ENCODE measurements around the gene ALDH1B1. TPM values are rescaled to one million over a fixed set of nuclear protein-coding genes. Genes with fewer than 3 reads are reported as not detected.

The ALDH1B1 gene
- total RNA-seq, 1 experiment from 2014 or later = 46.6 TPM

DNA sequence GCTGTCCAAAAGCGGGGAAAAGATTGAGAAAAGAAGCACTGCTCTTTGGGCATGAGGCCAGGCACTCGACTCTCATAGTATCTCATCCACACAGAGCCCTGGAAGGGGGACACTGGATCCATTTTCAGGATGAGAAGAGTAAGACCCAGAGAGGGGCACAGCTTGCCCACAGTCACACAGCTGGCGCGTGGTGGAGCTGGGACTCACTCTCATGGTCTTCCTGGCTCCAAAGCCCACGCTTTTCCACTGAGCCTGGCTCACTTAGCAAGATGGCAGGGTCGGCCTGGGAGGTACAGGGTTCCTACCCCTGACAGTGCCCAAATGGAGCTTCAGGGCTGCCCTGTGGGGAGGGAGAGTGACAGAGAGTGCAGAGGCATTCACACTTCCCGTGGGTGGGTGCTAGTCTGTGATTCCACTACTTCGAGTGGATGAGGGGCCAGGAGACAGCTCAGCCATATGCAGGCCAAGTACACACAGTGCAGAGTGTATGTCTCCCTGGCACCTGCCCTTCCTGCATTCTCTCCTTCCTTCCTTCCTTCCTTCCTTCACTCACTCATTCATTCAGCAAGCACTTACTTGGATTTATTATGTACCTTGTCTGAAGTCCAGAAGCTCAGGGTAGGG, 50.1 kb downstream of the ALDH1B1 start:
- Histone ChIP-seq H3K4me3 (replicated peaks in 1 of 2; ENCODE audit: low read depth in 1 of 2, low read length in 2 of 2) (no peak overlapping the region), H3K4me2 (ENCODE audit: low read length) (no peak overlapping the region), H3K79me2 (ENCODE audit: insufficient read depth, low read length) (no peaks in the 10 kb centered on the region), H2AFZ (ENCODE audit: low read depth, low read length, poor library complexity, severe bottlenecking) (peak overlapping the region; percentile 16), H3K36me3 (ENCODE audit: control insufficient read depth in 1 of 2, insufficient read depth in 2 of 2, low read length in 2 of 2) (no peaks in the 10 kb centered on the region), H3K9me3 (ENCODE audit: control insufficient read depth in 1 of 2, insufficient read depth in 1 of 2, low read depth in 1 of 2, low read length in 2 of 2) (no peaks in the 10 kb centered on the region), H4K20me1 (ENCODE audit: insufficient read depth) (no peaks in the 10 kb centered on the region), H3K9me2 (ENCODE audit: insufficient read depth) (no peaks in the 10 kb centered on the region), H3K27ac (ENCODE audit: low read depth, low read length) (no peak overlapping the region), H3K4me1 (ENCODE audit: control insufficient read depth in 1 of 2, insufficient read depth in 2 of 2, low read length in 2 of 2) (peaks cover 0 to 9% of the 10 kb centered on the region in 2 experiments; a peak in 1 of 4 replicates), H3K9ac (ENCODE audit: low read length) (no peak overlapping the region), H3K27me3 (ENCODE audit: insufficient read depth, low read length) (no peaks in the 10 kb centered on the region; the same call in 1 of the 2 replicates)
- no TSS peak for BruUV-seq (replicated peaks)
- intact Hi-C loops (cut with micrococcal nuclease) = no loop called here
- ChIA-PET CTCF (no interaction called here), POLR2A (no interaction called here), RAD21 (ENCODE audit: low non-redundant PET in 1 of 2, low total read pairs in 2 of 2, uncharacterized antibody in 2 of 2, unreplicated experiment in 2 of 2) (no interaction called here)
- ATAC-seq (0 out of 2 replicates have a peak, but pooled peaks have one; percentile 14), DNase-seq (ENCODE audit: low read depth, low spot score) (no peak)
- TF ChIP-seq EGR1 (IDR thresholded peaks at IDR 0.05; ENCODE audit: low read depth) (no peak), CEBPB (IDR thresholded peaks at IDR 0.05; ENCODE audit: low read depth) (no peak), FOSL1 (IDR thresholded peaks at IDR 0.05; ENCODE audit: low read depth) (no peak), ELF1 (IDR thresholded peaks at IDR 0.05; ENCODE audit: borderline replicate concordance, low read depth) (no peak), EZH2phosphoT487 (IDR thresholded peaks at IDR 0.05; ENCODE audit: borderline replicate concordance) (no peak), CBX3 (IDR thresholded peaks at IDR 0.05; ENCODE audit: low read depth) (no peak), ZNF274 (IDR thresholded peaks at IDR 0.05; ENCODE audit: low read depth, low read length) (no peak), YY1 (IDR thresholded peaks at IDR 0.05; ENCODE audit: extremely low read depth, insufficient replicate concordance, low read depth, low read length) (no peak), POLR2AphosphoS5 (IDR thresholded peaks at IDR 0.05; ENCODE audit: low read depth, low read length) (no peak), EZH2 (IDR thresholded peaks at IDR 0.05) (no peak), SRF (IDR thresholded peaks at IDR 0.05; ENCODE audit: low read depth) (no peak), JUND (IDR thresholded peaks at IDR 0.05) (no peak), ZFX (IDR thresholded peaks at IDR 0.05) (no peak), SIN3A (IDR thresholded peaks at IDR 0.05; ENCODE audit: low read depth) (no peak)
- TF ChIP-seq, protein P1, sequence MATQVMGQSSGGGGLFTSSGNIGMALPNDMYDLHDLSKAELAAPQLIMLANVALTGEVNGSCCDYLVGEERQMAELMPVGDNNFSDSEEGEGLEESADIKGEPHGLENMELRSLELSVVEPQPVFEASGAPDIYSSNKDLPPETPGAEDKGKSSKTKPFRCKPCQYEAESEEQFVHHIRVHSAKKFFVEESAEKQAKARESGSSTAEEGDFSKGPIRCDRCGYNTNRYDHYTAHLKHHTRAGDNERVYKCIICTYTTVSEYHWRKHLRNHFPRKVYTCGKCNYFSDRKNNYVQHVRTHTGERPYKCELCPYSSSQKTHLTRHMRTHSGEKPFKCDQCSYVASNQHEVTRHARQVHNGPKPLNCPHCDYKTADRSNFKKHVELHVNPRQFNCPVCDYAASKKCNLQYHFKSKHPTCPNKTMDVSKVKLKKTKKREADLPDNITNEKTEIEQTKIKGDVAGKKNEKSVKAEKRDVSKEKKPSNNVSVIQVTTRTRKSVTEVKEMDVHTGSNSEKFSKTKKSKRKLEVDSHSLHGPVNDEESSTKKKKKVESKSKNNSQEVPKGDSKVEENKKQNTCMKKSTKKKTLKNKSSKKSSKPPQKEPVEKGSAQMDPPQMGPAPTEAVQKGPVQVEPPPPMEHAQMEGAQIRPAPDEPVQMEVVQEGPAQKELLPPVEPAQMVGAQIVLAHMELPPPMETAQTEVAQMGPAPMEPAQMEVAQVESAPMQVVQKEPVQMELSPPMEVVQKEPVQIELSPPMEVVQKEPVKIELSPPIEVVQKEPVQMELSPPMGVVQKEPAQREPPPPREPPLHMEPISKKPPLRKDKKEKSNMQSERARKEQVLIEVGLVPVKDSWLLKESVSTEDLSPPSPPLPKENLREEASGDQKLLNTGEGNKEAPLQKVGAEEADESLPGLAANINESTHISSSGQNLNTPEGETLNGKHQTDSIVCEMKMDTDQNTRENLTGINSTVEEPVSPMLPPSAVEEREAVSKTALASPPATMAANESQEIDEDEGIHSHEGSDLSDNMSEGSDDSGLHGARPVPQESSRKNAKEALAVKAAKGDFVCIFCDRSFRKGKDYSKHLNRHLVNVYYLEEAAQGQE (IDR thresholded peaks at IDR 0.05; ENCODE audit: low read depth) = no peak
- TF ChIP-seq, protein P2, sequence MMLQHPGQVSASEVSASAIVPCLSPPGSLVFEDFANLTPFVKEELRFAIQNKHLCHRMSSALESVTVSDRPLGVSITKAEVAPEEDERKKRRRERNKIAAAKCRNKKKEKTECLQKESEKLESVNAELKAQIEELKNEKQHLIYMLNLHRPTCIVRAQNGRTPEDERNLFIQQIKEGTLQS (IDR thresholded peaks at IDR 0.05) = no peak
- TF ChIP-seq, protein P3, sequence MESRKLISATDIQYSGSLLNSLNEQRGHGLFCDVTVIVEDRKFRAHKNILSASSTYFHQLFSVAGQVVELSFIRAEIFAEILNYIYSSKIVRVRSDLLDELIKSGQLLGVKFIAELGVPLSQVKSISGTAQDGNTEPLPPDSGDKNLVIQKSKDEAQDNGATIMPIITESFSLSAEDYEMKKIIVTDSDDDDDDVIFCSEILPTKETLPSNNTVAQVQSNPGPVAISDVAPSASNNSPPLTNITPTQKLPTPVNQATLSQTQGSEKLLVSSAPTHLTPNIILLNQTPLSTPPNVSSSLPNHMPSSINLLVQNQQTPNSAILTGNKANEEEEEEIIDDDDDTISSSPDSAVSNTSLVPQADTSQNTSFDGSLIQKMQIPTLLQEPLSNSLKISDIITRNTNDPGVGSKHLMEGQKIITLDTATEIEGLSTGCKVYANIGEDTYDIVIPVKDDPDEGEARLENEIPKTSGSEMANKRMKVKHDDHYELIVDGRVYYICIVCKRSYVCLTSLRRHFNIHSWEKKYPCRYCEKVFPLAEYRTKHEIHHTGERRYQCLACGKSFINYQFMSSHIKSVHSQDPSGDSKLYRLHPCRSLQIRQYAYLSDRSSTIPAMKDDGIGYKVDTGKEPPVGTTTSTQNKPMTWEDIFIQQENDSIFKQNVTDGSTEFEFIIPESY (IDR thresholded peaks at IDR 0.05; ENCODE audit: extremely low read depth, insufficient replicate concordance, low read length) = no peak
- TF ChIP-seq, protein P4, sequence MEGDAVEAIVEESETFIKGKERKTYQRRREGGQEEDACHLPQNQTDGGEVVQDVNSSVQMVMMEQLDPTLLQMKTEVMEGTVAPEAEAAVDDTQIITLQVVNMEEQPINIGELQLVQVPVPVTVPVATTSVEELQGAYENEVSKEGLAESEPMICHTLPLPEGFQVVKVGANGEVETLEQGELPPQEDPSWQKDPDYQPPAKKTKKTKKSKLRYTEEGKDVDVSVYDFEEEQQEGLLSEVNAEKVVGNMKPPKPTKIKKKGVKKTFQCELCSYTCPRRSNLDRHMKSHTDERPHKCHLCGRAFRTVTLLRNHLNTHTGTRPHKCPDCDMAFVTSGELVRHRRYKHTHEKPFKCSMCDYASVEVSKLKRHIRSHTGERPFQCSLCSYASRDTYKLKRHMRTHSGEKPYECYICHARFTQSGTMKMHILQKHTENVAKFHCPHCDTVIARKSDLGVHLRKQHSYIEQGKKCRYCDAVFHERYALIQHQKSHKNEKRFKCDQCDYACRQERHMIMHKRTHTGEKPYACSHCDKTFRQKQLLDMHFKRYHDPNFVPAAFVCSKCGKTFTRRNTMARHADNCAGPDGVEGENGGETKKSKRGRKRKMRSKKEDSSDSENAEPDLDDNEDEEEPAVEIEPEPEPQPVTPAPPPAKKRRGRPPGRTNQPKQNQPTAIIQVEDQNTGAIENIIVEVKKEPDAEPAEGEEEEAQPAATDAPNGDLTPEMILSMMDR (IDR thresholded peaks at IDR 0.05 in 2 of 3, conservative IDR thresholded peaks at IDR 0.05 in 1 of 3; ENCODE audit: borderline replicate concordance in 1 of 3, insufficient read depth in 1 of 3, low read depth in 2 of 3, low read length in 2 of 3) = no peak
- TF ChIP-seq, protein P5, sequence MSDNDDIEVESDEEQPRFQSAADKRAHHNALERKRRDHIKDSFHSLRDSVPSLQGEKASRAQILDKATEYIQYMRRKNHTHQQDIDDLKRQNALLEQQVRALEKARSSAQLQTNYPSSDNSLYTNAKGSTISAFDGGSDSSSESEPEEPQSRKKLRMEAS (IDR thresholded peaks at IDR 0.05) = no peak

Measured in HCT116 (cell line).